Endodermal cell (in vitro differentiated cells): ENCODE data around the gene METTL8. TPM values are rescaled to one million over a fixed set of nuclear protein-coding genes. Genes with fewer than 3 reads are reported as not detected.
A peak's percentile ranks its signal among the peaks of the same experiment; 100 is the strongest.

ENCODE experiments used
- DNase-seq: peaks from one replicate; pipeline ENCODE4 v3.0.0-alpha.2; 2017
- H3K27ac ChIP-seq: 2 replicates; pipeline ENCODE4 v1.5.1; 2013; ENCODE audit warnings: mild to moderate bottlenecking, low read depth, low read length, moderate library complexity
- H3K27me3 ChIP-seq: 2 replicates; pipeline ENCODE4 v1.6.1; 2013; ENCODE audit warnings: mild to moderate bottlenecking, low read length, moderate library complexity; ENCODE audit not compliant: insufficient read depth, control insufficient read depth, poor library complexity, severe bottlenecking
- H3K36me3 ChIP-seq: 2 replicates; pipeline ENCODE4 v1.7.0; 2013; ENCODE audit warnings: mild to moderate bottlenecking, low read length, moderate library complexity; ENCODE audit not compliant: control insufficient read depth, insufficient read depth
- H3K4me1 ChIP-seq: one replicate; pipeline ENCODE4 v1.7.0; 2013; ENCODE audit warnings: low read length; ENCODE audit not compliant: control insufficient read depth, insufficient read depth
- H3K4me3 ChIP-seq: 2 replicates; pipeline ENCODE4 v1.5.1; 2013; ENCODE audit warnings: mild to moderate bottlenecking, low read length, moderate library complexity
- H3K9ac ChIP-seq: 2 replicates; pipeline ENCODE4 v1.6.1; 2013; ENCODE audit warnings: mild to moderate bottlenecking, low read length, moderate library complexity; ENCODE audit not compliant: poor library complexity, severe bottlenecking; ENCODE audit errors: extremely low read depth
- H3K9me3 ChIP-seq: 2 replicates; pipeline ENCODE4 v1.6.1; 2013; ENCODE audit warnings: mild to moderate bottlenecking, low read length, moderate library complexity; ENCODE audit not compliant: control insufficient read depth
- H3K27ac Mint-ChIP-seq: 2 replicates; pipeline ENCODE4 v1.8.0; 2020; ENCODE audit warnings: mixed read lengths
- H3K27me3 Mint-ChIP-seq: 2 replicates; pipeline ENCODE4 v1.8.0; 2021; ENCODE audit warnings: mild to moderate bottlenecking, mixed read lengths; ENCODE audit not compliant: insufficient read depth
- H3K36me3 Mint-ChIP-seq: 2 replicates; pipeline ENCODE4 v1.8.0; 2020; ENCODE audit warnings: low read depth, mixed read lengths
- H3K4me1 Mint-ChIP-seq: 2 replicates; pipeline ENCODE4 v1.8.0; 2020; ENCODE audit warnings: mixed read lengths
- H3K4me3 Mint-ChIP-seq: 2 replicates; pipeline ENCODE4 v1.8.0; 2020; ENCODE audit warnings: mild to moderate bottlenecking, moderate library complexity, mixed read lengths
- H3K9me3 Mint-ChIP-seq: 2 replicates; pipeline ENCODE4 v1.8.0; 2020; ENCODE audit warnings: mild to moderate bottlenecking, mixed read lengths
- CTCF ChIP-seq: fragments of 200-600 bp; sonication (generic); conservative IDR thresholded peaks from 2 replicates; pipeline ENCODE4 v1.5.0; 2021; ENCODE audit warnings: antibody characterized with exemption, mild to moderate bottlenecking
- WGBS, 2 experiments: methylation state at CpG; one replicate each; pipeline versions ENCODE4 v1.1.5 to v1.1.7; 2013; ENCODE audit warnings: missing lambda C conversion rate in 2 of 2, mixed read lengths in 1 of 2; ENCODE audit not compliant: insufficient coverage in 1 of 2, insufficient read length in 1 of 2; 5-methylcytosine and 5-hydroxymethylcytosine counted together
- total RNA-seq, 2 donors: library from RNA; stranded (reverse); fragmentation: NEBNext Ultra II Directional in 1 of 2; extraction: Animal tissue kit (Norgen Biotek cat#: 25700) in 1 of 2; gene quantifications; 2 replicates in 1 of 2; 3 replicates in 1 of 2; pipeline ENCODE4 v1.2.1, GENCODE V29; 2021

METTL8 gene
- total RNA-seq, 2 donors from 2014 or later: 20.3 to 33.6 TPM

GRCh38 chr2:171334171-171334570 is 99.6 kb downstream of the METTL8 start:
- no peak overlapping the region for H3K4me3 ChIP-seq
- no peak overlapping the region for H3K9ac ChIP-seq
- no peak overlapping the region for H3K27ac ChIP-seq
- no peaks in the 10 kb centered on the region for H3K4me1 ChIP-seq
- no peaks in the 10 kb centered on the region for H3K27me3 Mint-ChIP-seq
- no peaks in the 10 kb centered on the region for H3K27me3 ChIP-seq
- no peaks in the 10 kb centered on the region for H3K9me3 ChIP-seq
- no peak overlapping the region for H3K4me3 Mint-ChIP-seq
- peaks cover 15% of the 10 kb centered on the region for H3K36me3 Mint-ChIP-seq
- no peak overlapping the region for H3K27ac Mint-ChIP-seq
- 94% methylated on average over 2 of the region's 2 CpGs for WGBS, 2 experiments
- no peaks in the 10 kb centered on the region for H3K9me3 Mint-ChIP-seq
- no peaks in the 10 kb centered on the region for H3K36me3 ChIP-seq
- no peaks in the 10 kb centered on the region for H3K4me1 Mint-ChIP-seq
- no peak for DNase-seq
- TF ChIP-seq CTCF: no peak

- no peak for TF ChIP-seq CTCF
- H3K27me3 Mint-ChIP-seq: no peaks in the 10 kb centered on the region
- H3K9me3 Mint-ChIP-seq: no peaks in the 10 kb centered on the region
- Histone ChIP-seq H3K9ac (no peak overlapping the region), H3K36me3 (no peaks in the 10 kb centered on the region), H3K4me1 (peaks cover 3% of the 10 kb centered on the region), H3K27ac (no peak overlapping the region), H3K9me3 (no peaks in the 10 kb centered on the region), H3K4me3 (no peak overlapping the region), H3K27me3 (no peaks in the 10 kb centered on the region)
- DNase-seq: no peak
- no peak overlapping the region for H3K4me3 Mint-ChIP-seq
- H3K27ac Mint-ChIP-seq: no peak overlapping the region
- peaks cover 11% of the 10 kb centered on the region for H3K36me3 Mint-ChIP-seq
- H3K4me1 Mint-ChIP-seq: peaks cover 19% of the 10 kb centered on the region
- 69 to 90% methylated on average over 2 to 5 of the region's 5 CpGs for WGBS, 2 experiments
Measured at GRCh38 chr2:171330155-171330956, 103.4 kb downstream of the METTL8 start.

GRCh38 chr2:171327043-171327496 is 106.7 kb downstream of the METTL8 start:
- DNase-seq: peak; percentile 68
- Histone ChIP-seq H3K9ac (no peak overlapping the region), H3K27me3 (no peaks in the 10 kb centered on the region), H3K9me3 (no peaks in the 10 kb centered on the region), H3K4me1 (peaks cover 3% of the 10 kb centered on the region), H3K4me3 (peak overlapping the region; percentile 54), H3K27ac (peak overlapping the region; percentile 8), H3K36me3 (no peaks in the 10 kb centered on the region)
- Mint-ChIP-seq H3K4me3 (peak overlapping the region; percentile 0), H3K4me1 (peaks cover 30% of the 10 kb centered on the region), H3K27me3 (no peaks in the 10 kb centered on the region), H3K36me3 (peaks cover 14% of the 10 kb centered on the region), H3K9me3 (no peaks in the 10 kb centered on the region), H3K27ac (peak overlapping the region; percentile 68)
- no peak for TF ChIP-seq CTCF
- WGBS, 2 experiments: 52 to 57% methylated on average over 4 of the region's 4 CpGs
